OCI-LY3 (cell line): Measurements from ENCODE around the gene HNRNPDL.
"Not testable (repeated sequence)": the region's sequence is repeated elsewhere in the genome, so short reads cannot be mapped to it uniquely, and the experiment has no call there.

Experiments used
- H2AFZ ChIP-seq: fragments of 200-600, 300-600 bp; shearing (Covaris generic); 2 replicates; pipeline ENCODE4 v1.6.0; 2014; ENCODE audit warnings: antibody characterized with exemption, low read depth, low read length
- H3K27ac ChIP-seq: fragments of 200-600, 300-600 bp; sonication (generic); 2 replicates; pipeline ENCODE4 v1.5.1; 2014; ENCODE audit warnings: mild to moderate bottlenecking, low read length, moderate library complexity, mixed read lengths
- H3K27me3 ChIP-seq: fragments of 200-600, 300-600 bp; sonication (generic); 2 replicates; pipeline ENCODE4 v1.6.1; 2014; ENCODE audit warnings: low read depth, low read length, mixed read lengths
- H3K36me3 ChIP-seq: fragments of 200-600, 300-600 bp; sonication (generic); replicated peaks from 2 replicates; pipeline ENCODE3; 2014; ENCODE audit warnings: low read depth, low read length, mixed read lengths
- H3K4me1 ChIP-seq: fragments of 300-600, 200-600 bp; sonication (generic); 2 replicates; pipeline ENCODE4 v1.6.1; 2014; ENCODE audit warnings: low read length, mixed read lengths
- H3K4me2 ChIP-seq: fragments of 200-600, 300-600 bp; sonication (generic); 2 replicates; pipeline ENCODE4 v1.6.1; 2014; ENCODE audit warnings: low read length, mixed read lengths
- H3K4me3 ChIP-seq: fragments of 300-600, 200-600 bp; sonication (generic); 2 replicates; pipeline ENCODE4 v1.5.1; 2014; ENCODE audit warnings: antibody characterized with exemption, mild to moderate bottlenecking, low read length, moderate library complexity
- H3K79me2 ChIP-seq: fragments of 300-600, 200-600 bp; shearing (Covaris generic); 2 replicates; pipeline ENCODE4 v1.6.1; 2014; ENCODE audit warnings: mild to moderate bottlenecking, low read length, mixed read lengths
- H3K9ac ChIP-seq: fragments of 300-600, 200-600 bp; shearing (Covaris generic); 2 replicates; pipeline ENCODE4 v1.6.0; 2014; ENCODE audit warnings: mild to moderate bottlenecking, low read length, moderate library complexity
- H3K9me3 ChIP-seq: fragments of 200-600, 300-600 bp; shearing (Covaris generic); 2 replicates; pipeline ENCODE4 v1.6.1; 2014; ENCODE audit warnings: low read length, mixed read lengths; ENCODE audit not compliant: insufficient read depth
- H4K20me1 ChIP-seq: fragments of 200-600, 300-600 bp; sonication (generic); 2 replicates; pipeline ENCODE4 v1.6.1; 2016; ENCODE audit warnings: low read length, mixed read lengths; ENCODE audit not compliant: insufficient read depth
- CTCF ChIP-seq: fragments of 200-600, 300-600 bp; sonication (generic); IDR thresholded peaks from 2 replicates; pipeline ENCODE4 v1.5.1; 2014; ENCODE audit warnings: antibody characterized with exemption, low read length, low read depth
- EZH2phosphoT487 ChIP-seq: fragments of 200-600 bp; shearing (Covaris generic); IDR thresholded peaks from 2 replicates; pipeline ENCODE4 v1.6.1; 2018; ENCODE audit warnings: antibody characterized with exemption, mixed run types, low read depth

Gene HNRNPDL

GRCh38 chr4:82397527-82397926 lies 32.7 kb downstream of the HNRNPDL start:
- Histone ChIP-seq H3K4me3 (no peak overlapping the region), H3K36me3 (no peaks in the 10 kb centered on the region), H3K9ac (no peak overlapping the region), H3K9me3 (no peaks in the 10 kb centered on the region), H3K4me1 (no peaks in the 10 kb centered on the region), H3K79me2 (no peaks in the 10 kb centered on the region), H3K27ac (no peak overlapping the region), H3K4me2 (no peak overlapping the region), H2AFZ (no peak overlapping the region), H3K27me3 (no peaks in the 10 kb centered on the region), H4K20me1 (no peaks in the 10 kb centered on the region)
- TF ChIP-seq CTCF = no peak
- no peak for TF ChIP-seq EZH2phosphoT487

DNA sequence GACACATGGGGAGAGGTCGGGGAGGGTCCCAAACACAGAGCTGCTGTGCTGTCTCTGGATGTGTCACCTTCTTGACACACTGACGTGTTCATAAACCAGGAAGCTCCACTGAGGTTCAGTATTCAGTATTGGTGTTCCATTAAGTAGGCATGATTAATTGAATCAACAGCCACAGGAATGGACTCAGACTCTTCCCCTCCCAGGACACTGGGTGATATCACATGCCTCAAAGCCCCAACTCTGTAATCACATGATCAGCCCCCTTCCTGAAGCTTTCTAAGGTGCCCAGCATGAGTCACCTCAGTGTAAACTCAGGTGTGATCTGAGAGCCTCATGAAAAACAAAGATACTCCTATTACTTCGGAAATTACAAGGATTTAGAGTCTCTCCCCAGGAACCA lies 35.4 kb downstream of the HNRNPDL start:
- TF ChIP-seq CTCF (no peak), EZH2phosphoT487 (no peak)
- H3K36me3 ChIP-seq = no peaks in the 10 kb centered on the region
- H3K27ac ChIP-seq = no peak overlapping the region
- no peaks in the 10 kb centered on the region for H3K9me3 ChIP-seq
- no peak overlapping the region for H3K4me2 ChIP-seq
- H4K20me1 ChIP-seq = no peaks in the 10 kb centered on the region
- no peak overlapping the region for H3K4me3 ChIP-seq
- H3K9ac ChIP-seq = no peak overlapping the region
- H2AFZ ChIP-seq = no peak overlapping the region
- no peaks in the 10 kb centered on the region for H3K4me1 ChIP-seq
- no peaks in the 10 kb centered on the region for H3K27me3 ChIP-seq
- no peaks in the 10 kb centered on the region for H3K79me2 ChIP-seq

GRCh38 chr4:82390061-82390460 lies 40.2 kb downstream of the HNRNPDL start:
- not testable (repeated sequence) for H3K36me3 ChIP-seq, H3K9me3 ChIP-seq, H3K9ac ChIP-seq, H4K20me1 ChIP-seq, H3K4me1 ChIP-seq, H3K4me2 ChIP-seq, H3K4me3 ChIP-seq, H3K27me3 ChIP-seq, H2AFZ ChIP-seq, H3K79me2 ChIP-seq, H3K27ac ChIP-seq

DNA sequence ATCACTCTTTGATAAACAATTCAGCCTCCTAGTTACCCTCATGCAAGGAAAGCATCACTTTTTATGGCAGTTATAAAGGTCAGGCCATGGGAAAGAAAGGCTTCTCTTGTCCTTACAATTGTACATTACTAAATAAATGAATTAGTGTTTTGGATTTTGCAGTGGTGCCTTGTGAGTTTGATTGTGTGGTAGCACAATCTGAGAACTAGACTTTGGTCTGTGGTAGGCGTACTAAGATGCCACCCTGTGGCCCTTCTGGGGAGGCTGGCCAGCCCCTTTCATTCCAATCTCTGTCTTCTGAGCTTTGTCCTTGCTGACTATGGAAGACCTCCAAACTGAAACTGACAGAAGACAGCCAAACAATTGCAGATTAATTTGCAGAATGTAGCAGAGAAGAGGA lies 41.9 kb downstream of the HNRNPDL start:
- no peak overlapping the region for H2AFZ ChIP-seq
- no peak overlapping the region for H3K27ac ChIP-seq
- no peaks in the 10 kb centered on the region for H3K4me1 ChIP-seq
- no peaks in the 10 kb centered on the region for H3K36me3 ChIP-seq
- H3K4me3 ChIP-seq = no peak overlapping the region
- no peaks in the 10 kb centered on the region for H3K79me2 ChIP-seq
- H3K27me3 ChIP-seq = no peaks in the 10 kb centered on the region
- H3K9ac ChIP-seq = no peak overlapping the region
- no peaks in the 10 kb centered on the region for H3K9me3 ChIP-seq
- H3K4me2 ChIP-seq = no peak overlapping the region
- no peaks in the 10 kb centered on the region for H4K20me1 ChIP-seq
- TF ChIP-seq CTCF = peak; percentile 44
- TF ChIP-seq EZH2phosphoT487 = no peak

DNA sequence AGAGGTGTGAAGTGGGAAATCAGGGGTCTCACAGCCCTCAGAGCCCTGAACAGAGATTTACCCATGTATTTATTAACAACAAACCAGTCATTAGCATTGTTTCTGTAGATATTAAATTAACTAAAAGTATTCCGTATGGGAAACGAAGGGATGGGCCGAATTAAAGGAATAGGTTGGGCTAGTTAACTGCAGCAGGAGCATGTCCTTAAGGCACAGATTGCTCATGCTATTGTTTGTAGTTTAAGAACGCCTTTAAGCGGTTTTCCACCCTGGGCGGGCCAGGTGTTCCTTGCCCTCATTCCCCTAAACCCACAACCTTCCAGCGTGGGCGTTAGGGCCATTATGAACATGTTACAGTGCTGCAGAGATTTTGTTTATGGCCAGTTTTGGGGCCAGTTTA lies 44.0 kb downstream of the HNRNPDL start:
- not testable (repeated sequence) for H3K27ac ChIP-seq, H3K9ac ChIP-seq, H3K79me2 ChIP-seq, H4K20me1 ChIP-seq, H3K9me3 ChIP-seq, H3K4me2 ChIP-seq, H3K27me3 ChIP-seq, H3K36me3 ChIP-seq, H2AFZ ChIP-seq, H3K4me3 ChIP-seq, H3K4me1 ChIP-seq
